Measurements from ENCODE around the gene LPP. TPM values are rescaled to one million over a fixed set of nuclear protein-coding genes. Genes with fewer than 3 reads are reported as not detected.

Gene LPP
- total and polyA plus RNA-seq, 2 of the 13 experiments (the other 11 are each of a cell fraction or from before 2014, with no cell fraction given): 19.2 to 29.9 TPM

DNA sequence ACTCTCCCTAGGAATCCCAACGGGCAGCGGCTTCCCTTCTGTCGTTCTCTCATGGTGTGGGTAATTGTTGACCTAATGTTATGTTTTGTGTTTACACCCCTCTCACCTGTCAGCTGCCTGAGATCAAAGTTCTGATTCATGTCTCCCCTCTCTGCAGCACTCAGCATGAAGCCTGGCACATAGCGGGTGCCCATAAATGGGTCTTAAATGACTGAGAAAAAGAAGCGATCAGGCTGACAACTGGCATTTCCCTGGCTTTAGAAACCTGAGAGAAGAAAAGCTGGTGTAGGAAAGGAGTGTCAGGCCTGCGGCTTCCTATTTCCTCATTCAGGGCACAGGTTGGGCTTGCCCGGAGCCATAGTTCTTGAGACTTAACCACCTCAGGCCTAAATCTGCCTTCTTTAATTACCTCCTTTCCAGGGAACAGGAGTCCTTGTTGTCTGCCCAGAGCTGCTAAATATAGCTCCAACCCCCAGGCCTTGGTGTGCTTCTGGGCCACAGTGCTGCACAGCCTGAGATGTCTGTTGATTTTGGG, 31.8 kb downstream of the LPP start (continued):
- TF ChIP-seq, protein P1, sequence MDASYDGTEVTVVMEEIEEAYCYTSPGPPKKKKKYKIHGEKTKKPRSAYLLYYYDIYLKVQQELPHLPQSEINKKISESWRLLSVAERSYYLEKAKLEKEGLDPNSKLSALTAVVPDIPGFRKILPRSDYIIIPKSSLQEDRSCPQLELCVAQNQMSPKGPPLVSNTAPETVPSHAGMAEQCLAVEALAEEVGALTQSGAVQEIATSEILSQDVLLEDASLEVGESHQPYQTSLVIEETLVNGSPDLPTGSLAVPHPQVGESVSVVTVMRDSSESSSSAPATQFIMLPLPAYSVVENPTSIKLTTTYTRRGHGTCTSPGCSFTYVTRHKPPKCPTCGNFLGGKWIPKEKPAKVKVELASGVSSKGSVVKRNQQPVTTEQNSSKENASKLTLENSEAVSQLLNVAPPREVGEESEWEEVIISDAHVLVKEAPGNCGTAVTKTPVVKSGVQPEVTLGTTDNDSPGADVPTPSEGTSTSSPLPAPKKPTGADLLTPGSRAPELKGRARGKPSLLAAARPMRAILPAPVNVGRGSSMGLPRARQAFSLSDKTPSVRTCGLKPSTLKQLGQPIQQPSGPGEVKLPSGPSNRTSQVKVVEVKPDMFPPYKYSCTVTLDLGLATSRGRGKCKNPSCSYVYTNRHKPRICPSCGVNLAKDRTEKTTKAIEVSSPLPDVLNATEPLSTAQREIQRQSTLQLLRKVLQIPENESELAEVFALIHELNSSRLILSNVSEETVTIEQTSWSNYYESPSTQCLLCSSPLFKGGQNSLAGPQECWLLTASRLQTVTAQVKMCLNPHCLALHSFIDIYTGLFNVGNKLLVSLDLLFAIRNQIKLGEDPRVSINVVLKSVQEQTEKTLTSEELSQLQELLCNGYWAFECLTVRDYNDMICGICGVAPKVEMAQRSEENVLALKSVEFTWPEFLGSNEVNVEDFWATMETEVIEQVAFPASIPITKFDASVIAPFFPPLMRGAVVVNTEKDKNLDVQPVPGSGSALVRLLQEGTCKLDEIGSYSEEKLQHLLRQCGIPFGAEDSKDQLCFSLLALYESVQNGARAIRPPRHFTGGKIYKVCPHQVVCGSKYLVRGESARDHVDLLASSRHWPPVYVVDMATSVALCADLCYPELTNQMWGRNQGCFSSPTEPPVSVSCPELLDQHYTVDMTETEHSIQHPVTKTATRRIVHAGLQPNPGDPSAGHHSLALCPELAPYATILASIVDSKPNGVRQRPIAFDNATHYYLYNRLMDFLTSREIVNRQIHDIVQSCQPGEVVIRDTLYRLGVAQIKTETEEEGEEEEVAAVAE (CRISPR knock-in tag; IDR thresholded peaks at IDR 0.05; ENCODE audit: borderline replicate concordance): no peak
- no peak for TF ChIP-seq JDP2 (CRISPR knock-in tag; IDR thresholded peaks at IDR 0.05; ENCODE audit: borderline replicate concordance)
- peak; percentile 87 for TF ChIP-seq TBX2 (CRISPR knock-in tag; IDR thresholded peaks at IDR 0.05; ENCODE audit: borderline replicate concordance)
- TF ChIP-seq TMF1 (CRISPR knock-in tag; IDR thresholded peaks at IDR 0.05; ENCODE audit: low read depth): no peak
- TF ChIP-seq ZNF781 (CRISPR knock-in tag; IDR thresholded peaks at IDR 0.05; ENCODE audit: borderline replicate concordance, not compliant biosample characterization): no peak
- no peak for TF ChIP-seq NR2F1 (CRISPR knock-in tag; IDR thresholded peaks at IDR 0.05)
- peak in 1 of 2 experiments; percentile 74; a peak in 1 of 4 replicates for TF ChIP-seq EP300 (IDR thresholded peaks at IDR 0.05; ENCODE audit: low read depth in 2 of 2, low read length in 2 of 2)
- no peak; the same call in 1 of the 2 replicates for TF ChIP-seq EP300 (CRISPR knock-in tag; IDR thresholded peaks at IDR 0.05; ENCODE audit: borderline replicate concordance)
- TF ChIP-seq PPARG (CRISPR knock-in tag; conservative IDR thresholded peaks at IDR 0.05): no peak
- peak; percentile 74 for TF ChIP-seq RARA (CRISPR knock-in tag; IDR thresholded peaks at IDR 0.05)
- TF ChIP-seq CAMTA2 (CRISPR knock-in tag; IDR thresholded peaks at IDR 0.05; ENCODE audit: borderline replicate concordance): no peak
- no peak for TF ChIP-seq PAWR (CRISPR knock-in tag; IDR thresholded peaks at IDR 0.05; ENCODE audit: borderline replicate concordance)
- TF ChIP-seq IRX3 (CRISPR knock-in tag; IDR thresholded peaks at IDR 0.05; ENCODE audit: borderline replicate concordance, low read depth): no peak
- peak; percentile 79 for TF ChIP-seq TFE3 (CRISPR knock-in tag; IDR thresholded peaks at IDR 0.05)
- no peak for TF ChIP-seq PCBP2 (optimal IDR thresholded peaks at IDR 0.05; ENCODE audit: low read depth, low read length, poor library complexity, severe bottlenecking)
- no peak for TF ChIP-seq RFX1 (IDR thresholded peaks at IDR 0.05)
- TF ChIP-seq PRMT3 (CRISPR knock-in tag; IDR thresholded peaks at IDR 0.05; ENCODE audit: borderline replicate concordance, low read depth): no peak
- no peak for TF ChIP-seq NFIB (CRISPR knock-in tag; IDR thresholded peaks at IDR 0.05; ENCODE audit: borderline replicate concordance)
- TF ChIP-seq ZBTB14 (CRISPR knock-in tag; IDR thresholded peaks at IDR 0.05): no peak
- no peak for TF ChIP-seq RNF2 (conservative IDR thresholded peaks at IDR 0.05; ENCODE audit: low read depth)
- TF ChIP-seq ZNF143 (CRISPR knock-in tag; IDR thresholded peaks at IDR 0.05): no peak
- TF ChIP-seq YY1 (IDR thresholded peaks at IDR 0.05; ENCODE audit: insufficient read depth, insufficient replicate concordance, low read depth, low read length): no peak
